GM12873 (cell line): Measurements from ENCODE around the gene TCF7L1.

Source experiments
- CTCF ChIP-seq: IDR thresholded peaks from 2 replicates; pipeline ENCODE4 v1.5.1; 2012; ENCODE audit warnings: low read depth, mild to moderate bottlenecking, moderate library complexity, low read length, control low read depth; ENCODE audit not compliant: insufficient read depth; ENCODE audit errors: missing control alignments

TCF7L1 gene

GRCh38 chr2:85185431-85185940 is 52.3 kb downstream of the TCF7L1 start:
- no peak for TF ChIP-seq CTCF

DNA sequence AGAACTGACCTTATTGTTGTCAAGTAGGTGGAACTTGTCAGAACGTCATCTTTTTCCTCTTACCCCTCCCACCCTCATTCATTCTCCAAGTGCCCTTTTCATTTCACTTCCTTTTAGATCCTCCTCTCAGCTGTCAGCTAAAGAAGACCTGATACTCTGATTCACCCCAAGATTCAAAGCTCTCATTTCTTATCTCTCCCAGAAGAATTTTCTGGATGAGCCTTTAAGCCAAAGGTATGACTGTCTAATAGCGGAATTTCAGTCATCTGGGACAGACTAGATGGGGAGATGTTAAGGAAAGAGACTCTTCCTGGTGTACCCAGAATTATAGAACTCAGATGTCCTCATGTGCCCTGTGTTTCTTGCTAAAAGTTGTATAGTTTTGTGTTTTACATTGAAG is 53.9 kb downstream of the TCF7L1 start:
- no peak for TF ChIP-seq CTCF

GRCh38 chr2:85188852-85189251 is 55.7 kb downstream of the TCF7L1 start:
- TF ChIP-seq CTCF: no peak

DNA sequence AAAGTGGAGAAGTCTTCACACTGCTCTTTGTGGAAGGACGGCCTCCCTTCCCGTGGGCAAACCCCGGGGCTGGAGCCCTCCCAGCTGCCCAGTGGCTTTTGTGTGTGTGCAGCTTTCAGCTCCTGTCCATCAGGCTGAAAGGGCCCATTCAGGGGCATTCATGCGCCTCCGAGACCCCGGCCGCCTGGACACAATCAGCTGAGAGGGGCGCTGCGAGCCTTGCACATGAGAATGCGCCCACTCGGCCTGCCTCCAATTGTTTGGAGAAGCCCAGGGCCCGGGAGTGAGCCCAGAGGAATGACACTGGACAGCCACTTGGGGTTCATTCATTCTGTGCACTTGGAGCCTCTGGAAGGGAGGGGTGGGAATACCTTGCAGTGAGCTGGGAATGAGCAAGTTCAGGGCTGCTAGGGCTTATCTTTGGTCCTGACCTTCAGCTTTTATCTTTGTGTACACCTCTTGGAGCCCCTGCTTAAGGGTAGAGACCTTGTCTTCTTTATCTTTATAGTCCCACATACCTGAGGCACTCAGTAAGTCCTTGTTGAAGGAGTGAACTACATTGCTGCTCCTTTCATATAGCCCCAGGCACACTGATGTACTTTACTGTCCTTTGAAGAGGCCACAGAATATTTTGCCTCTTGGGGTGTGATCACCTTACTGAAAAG is 56.5 kb downstream of the TCF7L1 start:
- no peak for TF ChIP-seq CTCF

GRCh38 chr2:85191157-85191556 is 58.0 kb downstream of the TCF7L1 start:
- TF ChIP-seq CTCF: no peak

DNA sequence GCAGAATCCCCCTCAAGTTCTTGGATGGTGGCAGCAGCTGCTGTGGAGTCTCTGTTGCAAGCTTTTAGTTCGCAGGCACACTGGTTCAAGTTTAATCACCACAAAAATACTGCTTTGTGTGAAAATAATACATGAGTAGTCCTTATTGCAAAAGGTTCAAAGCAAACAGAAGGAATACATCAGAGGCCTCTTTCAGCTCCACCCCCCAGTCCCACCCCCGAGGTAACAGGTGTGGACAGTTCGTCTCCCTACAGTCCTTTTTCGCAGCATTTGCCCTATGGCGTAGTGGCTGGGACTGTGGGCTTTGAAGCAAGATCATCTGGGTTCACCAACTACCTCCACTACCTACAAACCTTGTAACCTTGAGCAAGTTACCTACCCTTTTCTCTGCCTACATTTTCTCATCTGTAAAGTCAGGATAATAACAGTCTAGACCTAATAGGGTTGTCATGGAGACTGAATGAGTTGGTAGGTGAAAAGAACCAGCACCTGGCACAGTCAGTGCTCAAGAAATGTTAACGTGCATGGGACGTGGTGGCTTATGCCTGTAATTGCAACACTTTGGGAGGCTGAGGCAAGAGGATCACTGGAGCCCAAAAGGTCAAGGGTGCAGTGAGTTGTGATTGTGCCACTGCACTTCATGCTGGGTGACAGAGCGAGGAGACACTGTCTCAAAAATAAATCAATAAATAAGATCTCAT is 61.7 kb downstream of the TCF7L1 start:
- TF ChIP-seq CTCF: no peak

DNA sequence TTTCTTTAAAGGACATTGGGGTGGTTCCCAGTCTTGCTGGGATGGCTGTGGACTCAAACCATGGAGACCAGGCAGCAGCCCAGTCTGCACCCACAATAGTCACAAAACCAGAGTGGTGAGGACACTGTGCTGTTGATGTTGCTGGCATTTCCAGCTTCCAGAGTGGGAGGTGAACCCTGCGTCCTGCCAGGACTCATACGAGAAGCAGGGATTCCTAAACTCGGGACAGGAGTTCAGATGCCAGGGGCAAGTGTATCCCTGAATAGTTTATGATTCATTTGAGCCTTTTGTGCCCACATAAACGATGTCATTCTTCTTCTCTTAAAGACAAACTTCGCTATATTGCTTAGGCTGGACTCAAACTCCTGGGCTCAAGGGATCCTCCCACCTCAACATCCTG is 62.8 kb downstream of the TCF7L1 start:
- no peak for TF ChIP-seq CTCF
